HG03064 (cell line): ENCODE data around the gene NTRK2.
A peak's percentile ranks its signal among the peaks of the same experiment; 100 is the strongest.

Experiments
- ATAC-seq: cut with Tn5 transposase; IDR thresholded peaks from one replicate; pipeline ENCODE4 v1.9.1; 2021; ENCODE audit warnings: low read depth; ENCODE audit not compliant: unreplicated experiment

NTRK2 gene

DNA sequence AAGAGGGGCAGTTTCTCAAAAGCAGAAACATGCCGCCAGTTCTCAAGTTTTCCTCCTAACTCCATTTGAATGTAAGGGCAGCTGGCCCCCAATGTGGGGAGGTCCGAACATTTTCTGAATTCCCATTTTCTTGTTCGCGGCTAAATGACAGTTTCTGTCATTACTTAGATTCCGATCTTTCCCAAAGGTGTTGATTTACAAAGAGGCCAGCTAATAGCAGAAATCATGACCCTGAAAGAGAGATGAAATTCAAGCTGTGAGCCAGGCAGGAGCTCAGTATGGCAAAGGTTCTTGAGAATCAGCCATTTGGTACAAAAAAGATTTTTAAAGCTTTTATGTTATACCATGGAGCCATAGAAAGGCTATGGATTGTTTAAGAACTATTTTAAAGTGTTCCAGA is 142.8 kb downstream of the NTRK2 start:
- ATAC-seq: no peak

DNA sequence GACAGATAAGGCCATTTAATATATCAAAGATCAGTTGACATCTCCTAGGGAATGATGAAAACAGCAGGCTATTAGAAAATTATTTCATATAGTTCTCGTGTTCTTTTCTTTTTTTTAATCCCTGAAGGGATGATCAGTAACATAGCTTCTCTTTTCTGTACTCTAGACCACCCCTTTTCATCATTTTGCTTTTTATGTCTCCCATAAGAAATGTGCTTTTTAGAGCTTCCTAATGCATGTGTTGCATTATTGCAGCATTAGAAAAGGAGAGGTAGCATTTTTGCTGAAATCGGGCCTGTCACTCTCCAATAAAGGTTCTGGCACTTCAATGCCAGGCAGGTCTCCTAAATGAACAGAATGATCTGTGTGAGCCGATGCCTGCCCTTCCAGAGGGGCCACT is 143.3 kb downstream of the NTRK2 start:
- no peak for ATAC-seq

DNA sequence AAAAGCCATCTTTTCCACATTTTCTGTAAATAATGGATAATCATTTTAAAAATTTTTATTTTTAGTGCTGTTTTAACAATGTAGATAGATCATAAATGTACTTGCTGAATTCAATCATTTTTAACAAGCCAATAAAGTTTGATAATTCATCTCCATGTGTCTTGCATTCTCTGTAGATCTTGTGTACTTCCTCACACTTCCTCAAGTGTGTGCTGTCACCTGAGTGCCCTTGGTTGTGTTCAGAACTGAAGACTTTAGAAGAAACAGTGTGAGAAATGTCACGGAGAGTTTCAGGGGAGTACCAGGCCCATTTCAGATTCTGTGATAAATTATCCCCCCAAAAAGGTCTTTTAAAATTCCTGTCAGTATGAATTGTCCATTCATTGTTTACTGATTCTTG is 146.0 kb downstream of the NTRK2 start:
- no peak for ATAC-seq

DNA sequence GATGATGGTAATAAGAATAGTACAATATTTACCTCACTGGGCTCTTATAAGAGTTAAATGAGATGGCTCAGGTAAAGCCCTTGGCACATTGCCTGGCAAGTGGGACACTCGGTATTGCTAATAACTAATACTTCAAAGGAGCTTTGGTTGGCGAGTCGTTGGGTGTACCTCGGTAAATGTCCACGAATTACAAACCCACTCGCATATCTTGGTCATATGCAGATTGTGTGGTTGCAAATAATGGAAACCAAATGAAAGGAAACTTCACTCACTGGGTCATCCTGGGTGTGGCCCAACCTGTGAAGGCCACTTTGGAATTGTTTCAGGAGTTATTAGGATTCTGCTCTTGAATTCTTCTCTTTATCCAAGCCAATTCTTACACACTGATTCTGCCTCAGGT is 147.5 kb downstream of the NTRK2 start:
- no peak for ATAC-seq

DNA sequence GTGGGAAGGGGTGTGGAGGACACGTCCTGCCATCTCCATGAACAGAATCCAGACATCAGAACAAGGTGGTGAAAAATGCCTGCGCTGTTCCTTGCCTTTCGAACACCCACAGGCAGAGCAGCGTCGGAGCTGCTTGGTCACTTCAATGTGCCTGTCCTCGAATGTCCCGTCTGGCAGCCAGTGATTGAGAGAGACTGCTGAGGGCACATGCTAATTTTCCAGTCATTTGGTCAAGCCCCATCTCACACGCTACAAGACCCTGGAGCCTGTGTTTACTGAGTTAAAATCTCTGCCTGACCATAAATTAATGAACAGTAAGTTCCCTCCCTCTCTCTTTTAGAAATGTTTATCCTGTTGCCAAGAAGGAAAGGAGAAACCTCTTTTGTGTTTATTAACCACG is 149.3 kb downstream of the NTRK2 start:
- no peak for ATAC-seq

DNA sequence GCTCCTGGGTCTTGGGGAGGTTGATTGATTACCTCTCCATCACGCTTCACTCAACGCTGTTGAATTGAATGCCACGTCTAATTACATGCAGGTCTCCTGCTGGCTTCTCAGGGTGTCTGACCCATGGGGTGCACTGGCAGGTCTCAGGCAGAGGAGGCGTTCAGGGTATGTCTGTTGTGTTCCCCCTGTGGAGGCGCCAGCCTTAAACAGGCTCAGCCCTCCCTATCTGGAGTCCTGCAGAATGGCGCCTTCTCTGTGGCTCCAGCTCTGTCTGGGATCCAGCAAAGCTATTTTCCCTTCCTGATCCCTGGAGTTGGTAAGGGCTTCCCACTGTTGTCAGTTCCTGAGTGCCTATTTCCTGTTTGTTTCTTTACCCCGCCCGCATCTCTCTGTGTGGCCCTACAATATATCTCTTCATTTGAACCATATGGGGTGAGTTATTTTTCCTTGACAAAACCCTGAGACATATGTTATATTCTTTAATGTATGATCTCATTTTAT is 150.0 kb downstream of the NTRK2 start:
- no peak for ATAC-seq

DNA sequence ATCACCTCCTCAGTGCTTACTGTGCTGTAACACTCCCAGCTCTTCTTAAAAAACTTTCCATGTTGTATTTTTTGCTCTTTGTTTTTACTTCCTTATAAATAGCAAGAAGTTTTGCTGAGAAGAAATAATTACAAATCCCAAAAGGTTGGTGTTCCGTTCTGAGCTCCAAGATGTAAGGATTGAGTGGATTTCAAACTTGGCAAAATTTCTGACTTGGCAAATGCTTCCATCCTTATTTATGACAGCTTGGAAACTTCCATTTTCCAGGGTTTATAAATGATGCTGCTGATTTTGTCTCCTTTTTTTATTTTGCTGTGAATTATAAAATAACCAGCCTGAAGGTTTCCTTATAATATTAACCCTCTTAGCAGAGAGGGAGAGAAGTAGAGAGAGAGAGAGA is 151.9 kb downstream of the NTRK2 start:
- no peak for ATAC-seq

DNA sequence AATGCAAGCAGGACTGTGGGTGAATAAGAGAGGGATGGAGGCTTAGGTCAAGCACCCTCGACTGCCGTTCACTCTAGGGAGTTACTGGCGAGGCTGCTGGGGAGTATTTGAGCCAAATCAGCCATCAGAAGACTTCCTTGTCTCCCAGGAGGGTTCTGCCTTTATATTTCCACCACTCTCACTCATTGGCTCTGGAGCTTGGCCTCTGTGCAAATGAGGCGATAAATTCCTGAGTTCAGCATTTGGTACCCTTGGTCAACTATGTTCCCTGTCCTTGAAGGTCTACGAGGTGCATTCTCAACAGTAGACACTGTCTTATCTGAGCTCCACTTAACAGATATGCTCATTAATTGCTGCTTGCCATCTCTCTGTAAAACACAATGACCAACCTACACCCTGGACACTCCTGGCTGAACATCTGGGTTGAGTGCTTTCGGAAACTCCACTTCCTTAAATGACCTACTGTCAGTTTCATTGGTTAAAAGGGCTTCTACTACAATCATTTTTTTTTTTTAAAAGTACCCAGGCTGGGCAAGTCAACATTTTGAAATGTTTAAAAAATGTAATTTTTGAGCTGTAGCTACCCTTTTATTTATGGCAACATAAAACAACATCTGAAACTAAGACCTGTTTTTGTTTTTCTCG is 153.2 kb downstream of the NTRK2 start:
- no peak for ATAC-seq

DNA sequence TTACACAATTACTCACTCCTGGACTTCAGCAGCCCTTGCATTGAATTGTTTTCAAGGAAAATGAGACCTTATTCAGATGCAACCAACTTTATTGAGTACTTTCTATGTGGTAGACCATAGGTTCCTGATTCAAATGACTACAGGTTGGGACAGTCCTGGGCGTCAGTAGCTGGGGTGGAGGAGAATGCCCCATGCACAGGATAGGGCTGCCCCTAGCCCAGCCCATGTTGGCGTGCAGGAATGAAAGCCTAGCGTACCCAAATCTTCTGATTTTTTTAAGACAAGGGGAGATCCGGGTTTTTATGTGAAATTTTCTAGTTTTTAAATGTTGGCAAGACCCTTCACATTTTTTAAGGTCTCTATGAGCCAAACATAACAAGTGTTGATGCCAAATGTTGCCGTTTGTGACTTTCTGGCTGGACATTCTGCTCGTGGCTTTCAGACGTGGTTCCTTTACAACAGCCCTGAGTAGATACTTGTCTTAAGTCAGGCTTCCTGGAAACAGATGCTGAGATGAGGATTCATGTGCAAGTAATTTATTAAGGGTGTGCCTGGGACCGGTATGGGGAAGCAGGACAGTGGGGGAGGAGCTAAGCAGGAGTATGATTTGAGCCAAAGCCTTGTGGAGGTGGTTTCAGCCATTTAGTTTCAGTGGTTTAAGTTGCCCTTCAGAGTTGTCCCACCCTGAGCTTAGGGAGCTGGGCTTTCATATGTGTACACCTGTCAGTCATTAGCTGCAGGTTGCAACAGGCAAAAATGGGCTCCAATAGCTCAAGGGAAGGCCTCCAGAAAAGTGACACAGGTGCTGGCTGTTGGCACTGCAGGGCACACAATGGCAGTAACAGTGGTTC is 154.1 kb downstream of the NTRK2 start:
- peak; percentile 55 for ATAC-seq

DNA sequence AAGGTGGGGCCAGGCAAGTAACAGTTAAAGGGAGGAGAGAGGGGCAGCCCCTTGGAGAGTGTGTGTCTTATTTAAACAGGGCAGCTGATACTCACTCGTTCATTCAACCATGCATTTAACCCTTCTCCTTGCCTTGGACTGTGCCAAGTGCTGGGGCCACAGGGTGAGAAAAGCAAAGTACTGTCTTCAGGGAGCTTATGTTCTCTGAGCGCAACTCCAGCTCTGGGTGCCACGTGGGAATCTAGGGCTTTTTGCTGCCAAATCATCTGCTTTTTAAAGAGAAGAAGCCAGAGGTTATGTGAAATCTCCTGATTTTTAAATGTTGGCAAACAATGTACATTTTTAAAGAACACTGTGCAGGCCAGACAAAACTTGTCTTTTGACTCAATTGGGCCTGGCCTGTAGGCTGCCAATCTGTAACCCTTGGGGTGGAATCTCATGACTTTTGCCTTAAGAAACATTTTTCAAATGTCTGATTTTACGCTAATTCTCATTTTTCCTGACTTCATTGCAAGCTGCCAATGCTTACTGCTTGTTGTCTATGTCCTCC is 157.8 kb downstream of the NTRK2 start:
- no peak for ATAC-seq

DNA sequence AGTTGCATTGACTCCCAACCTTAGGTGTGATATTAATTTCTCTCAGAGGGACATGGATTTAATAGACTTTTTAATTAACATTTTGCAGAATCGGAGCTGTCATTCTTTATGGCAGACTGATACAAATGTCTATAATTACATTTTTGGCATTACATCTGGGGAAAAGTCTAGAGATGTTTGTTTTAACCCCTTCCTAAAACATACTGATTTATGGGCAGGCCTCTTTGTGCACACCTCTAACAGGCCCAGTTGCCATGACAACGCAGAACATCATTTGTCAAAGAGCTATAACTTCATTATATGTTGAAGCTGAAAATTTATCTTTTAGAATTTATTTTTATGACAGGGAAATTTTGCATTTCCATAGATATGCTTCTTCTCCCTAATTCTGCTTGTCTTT is 158.5 kb downstream of the NTRK2 start:
- no peak for ATAC-seq

DNA sequence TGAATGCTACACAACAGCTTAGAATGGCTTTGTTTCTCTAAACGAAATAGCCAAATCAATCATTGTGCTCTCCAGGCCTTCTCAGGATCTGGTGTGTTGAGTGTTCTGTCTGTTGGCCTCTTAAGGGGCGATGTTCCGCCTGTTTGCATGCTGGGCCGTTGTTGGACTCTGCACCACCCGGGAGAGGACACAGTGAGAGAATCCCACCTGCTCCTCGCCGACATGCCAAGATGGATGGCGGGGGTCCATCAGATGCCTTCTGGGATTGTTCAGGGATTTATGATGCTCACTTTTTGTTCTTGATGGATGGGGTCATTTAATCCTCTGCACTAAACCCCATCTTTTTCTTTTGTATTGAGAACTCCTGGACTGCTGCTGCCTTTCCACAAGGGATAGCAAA is 159.9 kb downstream of the NTRK2 start:
- no peak for ATAC-seq

DNA sequence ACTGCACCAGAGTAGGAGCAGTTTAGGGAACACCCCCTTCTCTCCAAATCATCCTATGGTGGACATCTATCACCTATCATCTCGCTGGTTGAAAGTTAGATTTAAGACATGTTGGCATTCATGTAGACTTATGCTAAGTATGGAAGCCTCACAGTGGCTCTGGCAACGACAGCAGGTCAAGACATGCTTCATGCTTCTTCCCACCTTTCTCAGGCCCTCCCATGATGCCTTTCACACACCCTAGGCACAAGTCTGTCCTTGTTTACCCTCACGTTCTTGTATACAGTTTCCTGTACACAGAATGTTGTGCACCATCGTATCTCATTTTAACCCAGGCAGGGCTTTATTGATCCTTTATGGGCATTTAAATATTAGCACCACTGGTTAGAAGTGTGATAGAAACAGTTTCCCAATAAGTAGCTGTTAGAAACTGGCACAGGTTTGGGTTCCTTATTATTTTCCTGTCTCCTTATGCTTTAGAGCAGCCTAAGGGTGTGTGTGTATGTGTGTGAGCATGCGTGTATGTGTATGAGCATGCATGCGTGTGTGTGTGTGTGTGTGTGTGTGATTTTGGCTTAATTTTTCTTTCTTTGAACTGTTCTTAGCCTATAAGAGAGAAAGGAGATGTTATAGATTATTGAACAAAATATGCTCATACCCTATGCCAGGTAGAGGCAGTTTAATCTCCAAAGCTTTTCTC is 160.6 kb downstream of the NTRK2 start:
- no peak for ATAC-seq

DNA sequence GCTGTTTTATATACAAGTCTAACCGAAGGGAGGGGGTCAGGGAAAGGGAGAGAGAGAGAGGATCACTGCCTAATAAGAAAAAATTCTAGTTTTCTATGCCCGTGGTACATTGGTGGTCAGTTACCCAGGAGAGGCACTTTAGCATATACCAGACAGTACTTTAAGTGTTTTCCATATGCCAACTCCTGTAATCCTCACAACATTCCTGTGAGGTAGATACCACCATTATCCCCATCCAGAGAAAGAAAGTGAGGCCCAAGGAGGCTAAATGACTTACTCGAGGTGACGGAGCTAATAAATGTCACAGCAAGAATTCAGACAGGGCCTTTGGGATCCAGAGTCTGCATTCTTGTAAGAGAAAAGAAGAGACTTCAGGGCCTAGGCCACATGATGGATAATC is 161.8 kb downstream of the NTRK2 start:
- no peak for ATAC-seq

DNA sequence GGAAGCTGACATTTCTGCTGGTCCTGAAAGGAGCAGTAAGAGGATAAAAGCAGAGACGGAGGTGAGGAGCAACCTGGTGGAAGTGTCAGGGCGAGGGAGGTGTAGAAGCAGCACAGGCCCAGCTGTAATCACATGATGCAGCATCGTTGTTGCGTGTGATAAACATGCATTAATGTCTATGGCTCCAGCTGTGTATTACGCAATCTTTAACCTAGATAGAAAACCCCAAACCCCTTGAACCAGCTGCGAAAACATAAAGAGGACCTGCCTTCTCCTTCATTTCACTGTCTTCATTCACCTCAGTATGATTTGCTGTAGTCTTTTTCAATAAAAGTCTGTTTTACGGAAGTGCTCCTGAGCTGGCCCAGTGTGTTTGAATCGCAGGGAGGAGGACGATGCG is 162.9 kb downstream of the NTRK2 start:
- no peak for ATAC-seq

DNA sequence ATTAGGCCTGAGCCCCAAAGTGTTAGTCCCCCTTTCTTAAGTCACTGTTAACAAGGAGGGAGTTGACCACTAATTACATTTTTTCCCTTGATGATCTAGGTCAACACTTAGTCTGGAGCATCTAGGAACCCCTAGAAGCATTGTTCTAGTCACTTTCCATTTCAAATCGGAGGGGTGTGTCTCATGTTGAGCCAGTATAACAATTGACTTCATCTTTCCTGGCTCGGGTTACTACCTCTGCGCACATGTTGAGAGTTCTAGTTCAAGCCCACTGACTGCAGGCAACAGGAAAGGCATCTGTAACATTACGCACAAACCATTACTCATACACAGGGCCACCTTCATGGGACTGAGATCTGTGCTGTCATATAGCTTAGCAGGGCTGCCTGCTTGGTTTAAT is 164.9 kb downstream of the NTRK2 start:
- no peak for ATAC-seq

DNA sequence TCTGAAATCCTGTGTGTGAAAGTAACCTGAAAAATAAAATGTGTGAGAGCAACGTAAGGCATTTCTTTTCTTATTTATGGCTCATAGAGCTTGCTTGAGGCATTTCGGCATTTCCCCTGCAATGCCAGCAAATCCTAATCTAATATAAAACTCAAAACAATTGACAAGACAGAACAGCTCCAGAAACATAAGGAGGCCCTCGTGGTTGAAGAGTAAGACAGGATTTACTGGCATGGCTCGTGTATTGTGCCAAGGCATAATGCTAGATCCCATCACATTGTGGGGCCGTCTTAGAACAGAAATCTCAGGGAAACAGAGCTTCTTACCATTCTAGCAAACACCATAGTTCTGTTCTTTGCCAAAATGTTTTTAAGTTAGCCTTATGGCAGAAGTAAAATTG is 166.2 kb downstream of the NTRK2 start:
- no peak for ATAC-seq

DNA sequence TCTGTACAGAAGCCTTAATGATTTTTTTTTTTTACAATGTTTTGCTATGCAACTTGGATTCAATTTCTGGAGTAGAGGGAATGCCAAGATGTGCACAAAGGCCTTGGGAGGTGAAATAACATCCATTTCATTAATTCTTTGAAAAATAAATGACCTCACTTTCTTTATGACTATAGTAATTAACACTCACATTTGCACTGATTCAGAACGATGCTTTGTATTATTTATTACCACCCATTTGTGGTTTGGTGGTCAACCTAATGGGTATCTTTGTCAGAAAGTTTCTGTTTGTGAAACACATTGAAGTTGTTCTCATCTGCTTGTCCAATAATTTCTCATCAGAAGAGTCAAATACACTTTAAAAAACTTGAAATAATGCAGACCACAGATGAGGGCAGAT is 169.3 kb downstream of the NTRK2 start:
- no peak for ATAC-seq

DNA sequence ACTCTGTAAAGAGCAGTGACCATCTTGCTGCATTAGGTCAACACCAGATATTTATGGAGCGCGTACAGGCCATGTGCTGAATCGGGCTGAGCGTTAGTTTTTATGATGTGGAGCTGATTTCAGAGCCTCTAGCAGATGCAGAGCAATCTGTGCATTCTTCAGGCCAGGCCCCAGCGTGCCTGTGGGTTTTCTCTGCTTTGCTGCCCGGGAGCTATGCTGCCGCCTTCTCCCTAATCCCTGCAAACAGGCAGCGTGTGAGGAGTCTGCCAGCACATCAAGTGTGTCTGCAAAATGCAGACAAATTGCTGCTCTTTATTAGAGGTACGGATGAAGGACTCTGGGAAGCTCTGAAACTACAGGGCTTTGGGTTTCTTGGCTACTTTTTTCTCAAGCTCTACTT is 170.0 kb downstream of the NTRK2 start:
- ATAC-seq: no peak

DNA sequence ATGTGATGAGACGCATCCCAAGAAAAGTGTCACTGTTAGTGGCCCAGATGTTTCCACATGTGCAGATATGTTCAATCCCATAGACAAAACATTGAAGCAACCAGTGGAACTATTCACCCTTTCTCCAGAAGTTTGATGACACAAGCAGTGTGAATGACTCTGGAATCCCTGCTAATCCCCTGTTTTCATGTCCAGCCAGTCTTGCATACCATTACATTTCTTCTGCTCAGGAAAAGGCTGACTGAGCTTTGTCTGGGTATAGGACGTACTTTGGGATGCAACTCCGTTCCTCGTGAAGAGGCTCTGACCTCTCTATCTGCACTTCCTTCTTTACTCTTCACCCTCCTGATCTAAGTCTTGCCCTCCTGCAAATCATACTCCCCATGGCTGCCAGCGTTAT is 172.4 kb downstream of the NTRK2 start:
- no peak for ATAC-seq

DNA sequence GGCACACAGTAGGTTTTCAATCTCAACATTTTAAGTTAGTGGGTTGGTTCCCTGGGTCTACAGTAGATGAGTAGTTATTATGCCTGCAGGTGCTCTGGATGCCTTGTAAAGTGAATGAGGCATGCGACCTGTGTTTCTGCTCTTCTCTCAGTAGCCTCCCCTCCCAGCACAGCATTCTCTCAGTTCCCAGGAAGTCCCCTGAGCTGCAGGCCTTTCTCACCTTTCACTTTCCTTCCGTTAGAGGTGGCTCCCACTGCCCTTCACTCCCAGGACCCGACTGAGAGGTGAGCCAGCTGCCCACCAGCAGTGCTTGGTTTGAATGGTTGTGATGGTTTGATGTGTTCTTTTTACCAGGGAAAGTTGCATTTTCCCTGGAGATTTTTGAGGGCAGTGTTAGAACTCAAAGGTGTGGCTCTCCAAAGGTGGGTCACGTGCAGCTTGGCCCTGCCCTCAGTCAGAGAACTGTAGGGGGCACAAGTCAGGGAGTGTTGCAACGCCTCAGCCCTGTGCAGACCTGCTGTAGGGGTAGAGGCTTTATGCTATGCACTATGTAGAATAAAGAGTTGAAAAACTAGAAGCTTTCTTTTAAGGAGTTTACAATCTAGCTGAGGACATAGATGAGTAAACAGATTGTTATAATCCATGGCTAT is 173.8 kb downstream of the NTRK2 start:
- no peak for ATAC-seq
